ENCODE data around the gene TUBGCP6. TPM values are rescaled to one million over a fixed set of nuclear protein-coding genes. Genes with fewer than 3 reads are reported as not detected.

Gene TUBGCP6
- total and polyA plus RNA-seq, 2 experiments from 2014 or later, result 18.6 to 47.1 TPM

- H3K36me3 ChIP-seq (ENCODE audit: insufficient read depth), result no peaks in the 10 kb centered on the region
- TF ChIP-seq ZNF114 (CRISPR knock-in tag; IDR thresholded peaks at IDR 0.05), result no peak
- H3K27ac Mint-ChIP-seq, result no peak overlapping the region
- H3K27ac ChIP-seq (ENCODE audit: low read depth), result no peak overlapping the region
- no peak overlapping the region for H3K4me3 ChIP-seq
- no peaks in the 10 kb centered on the region for H3K9me3 Mint-ChIP-seq
- H3K9me2 ChIP-seq (ENCODE audit: insufficient read depth), result no peaks in the 10 kb centered on the region
- H3K4me1 Mint-ChIP-seq, result no peaks in the 10 kb centered on the region
- DNase-seq (ENCODE audit: low spot score), result no peak
- no peak overlapping the region for H2AFZ ChIP-seq
- H3K27me3 Mint-ChIP-seq (ENCODE audit: insufficient read depth, low read depth, poor library complexity), result peaks cover 7% of the 10 kb centered on the region
- no peaks in the 10 kb centered on the region for H3K79me2 ChIP-seq (replicated peaks; ENCODE audit: insufficient read depth)
- no peak overlapping the region for H3K4me3 Mint-ChIP-seq
- no peaks in the 10 kb centered on the region for H3K4me1 ChIP-seq (ENCODE audit: insufficient read depth)
- H3K27me3 ChIP-seq (ENCODE audit: insufficient read depth), result no peaks in the 10 kb centered on the region
- H4K20me1 ChIP-seq (replicated peaks; ENCODE audit: insufficient read depth), result peaks cover 9% of the 10 kb centered on the region
- H3K4me2 ChIP-seq, result no peak overlapping the region
- peaks cover 18% of the 10 kb centered on the region for H3K36me3 Mint-ChIP-seq (ENCODE audit: low read depth)
- H3F3A ChIP-seq (replicated peaks; ENCODE audit: low read depth), result no peaks in the 10 kb centered on the region
- ATAC-seq, result no peak
Observed at GRCh38 chr22:50227579-50228215, 17.1 kb downstream of the TUBGCP6 start.

- no peak for ATAC-seq
- Histone ChIP-seq H3K4me3 (no peak overlapping the region), H3K36me3 (ENCODE audit: insufficient read depth) (no peaks in the 10 kb centered on the region), H3K27ac (ENCODE audit: low read depth) (no peak overlapping the region), H3K4me1 (ENCODE audit: insufficient read depth) (no peaks in the 10 kb centered on the region), H4K20me1 (replicated peaks; ENCODE audit: insufficient read depth) (peaks cover 9% of the 10 kb centered on the region), H3K79me2 (replicated peaks; ENCODE audit: insufficient read depth) (no peaks in the 10 kb centered on the region), H3K9me2 (ENCODE audit: insufficient read depth) (no peaks in the 10 kb centered on the region), H3K4me2 (no peak overlapping the region), H2AFZ (no peak overlapping the region), H3F3A (replicated peaks; ENCODE audit: low read depth) (no peaks in the 10 kb centered on the region), H3K27me3 (ENCODE audit: insufficient read depth) (no peaks in the 10 kb centered on the region)
- Mint-ChIP-seq H3K27ac (no peak overlapping the region), H3K36me3 (ENCODE audit: low read depth) (peaks cover 20% of the 10 kb centered on the region), H3K27me3 (ENCODE audit: insufficient read depth, low read depth, poor library complexity) (peaks cover 7% of the 10 kb centered on the region), H3K4me3 (no peak overlapping the region), H3K4me1 (no peaks in the 10 kb centered on the region), H3K9me3 (no peaks in the 10 kb centered on the region)
- no peak for DNase-seq (ENCODE audit: low spot score)
- TF ChIP-seq ZNF114 (CRISPR knock-in tag; IDR thresholded peaks at IDR 0.05) (no peak), REST (IDR thresholded peaks at IDR 0.05; ENCODE audit: unreplicated experiment) (no peak), ZNF331 (CRISPR knock-in tag; IDR thresholded peaks at IDR 0.05; ENCODE audit: low read depth) (no peak), STAT1 (IDR thresholded peaks at IDR 0.05; ENCODE audit: unreplicated experiment) (no peak), ETS1 (IDR thresholded peaks at IDR 0.05) (no peak), EZH2 (IDR thresholded peaks at IDR 0.05; ENCODE audit: low read depth, unreplicated experiment) (no peak), POLR2AphosphoS5 (IDR thresholded peaks at IDR 0.05; ENCODE audit: low read depth) (no peak), NANOG (IDR thresholded peaks at IDR 0.05; ENCODE audit: borderline replicate concordance) (no peak), CTCF (conservative IDR thresholded peaks at IDR 0.05; ENCODE audit: low read depth in 2 of 2) (no peak), JUNB (IDR thresholded peaks at IDR 0.05; ENCODE audit: unreplicated experiment) (no peak), EZH2phosphoT487 (IDR thresholded peaks at IDR 0.05; ENCODE audit: unreplicated experiment) (no peak)
Observed at GRCh38 chr22:50226875-50227165, 18.0 kb downstream of the TUBGCP6 start.
